Endothelial cell of umbilical vein (primary cell): ENCODE measurements around the gene RDM1. TPM values are rescaled to one million over a fixed set of nuclear protein-coding genes. Genes with fewer than 3 reads are reported as not detected.

Experiments used
- Bru-seq: library from RNA; stranded (reverse); fragments of 400-500 nt; gene quantifications from one replicate; lab custom pipeline; 2021; lab: Mats Ljungman, UMichigan
- BruChase-seq, 2 experiments: library from RNA; stranded (reverse); fragments of 400-500 nt; gene quantifications; one replicate each; lab custom pipeline; 2021; lab: Mats Ljungman, UMichigan
- BruUV-seq: library from RNA; stranded (reverse); fragments of 400-500 nt; replicated peaks from 2 replicates; lab custom pipeline; 2021; lab: Mats Ljungman, UMichigan
- CTCF ChIA-PET: fragments of 300-600, 350-600 bp; sonication (Branson Sonifier 250); formaldehyde crosslinking; loops from one replicate; lab custom pipeline; 2021; ENCODE audit warnings: antibody characterized with exemption, inconsistent platforms; lab: Charles Lee
- POLR2A ChIA-PET: fragments of 300-600, 350-600 bp; sonication (Branson Sonifier 250); formaldehyde crosslinking; loops from one replicate; lab custom pipeline; 2021; ENCODE audit warnings: antibody characterized with exemption, inconsistent platforms; lab: Charles Lee
- DNase-seq: peaks from one replicate; pipeline ENCODE4 v3.0.0-alpha.2; 2011; ENCODE audit warnings: low read depth, low spot score
- FAIRE-seq: peaks from 2 replicates; lab custom pipeline; 2011; peaks lifted over from hg19 to GRCh38; lab: Jason Lieb, UNC
- H2AFZ ChIP-seq: 2 replicates; pipeline ENCODE4 v1.6.0; 2012; ENCODE audit warnings: low read depth, low read length, control low read depth, inconsistent platforms
- H3K27ac ChIP-seq: 2 replicates; pipeline ENCODE4 v1.5.1; 2011; ENCODE audit warnings: low read depth, mild to moderate bottlenecking, control low read depth, low read length, moderate library complexity; ENCODE audit not compliant: insufficient read depth
- H3K27me3 ChIP-seq, 2 experiments: 2 replicates each; pipeline versions ENCODE4 v1.6.0 to v1.6.1; 2011; ENCODE audit warnings: low read length in 2 of 2, mixed read lengths in 1 of 2; ENCODE audit not compliant: control insufficient read depth in 2 of 2, insufficient read depth in 2 of 2
- H3K36me3 ChIP-seq, 2 experiments: 2 replicates in 1 of 2; 3 replicates in 1 of 2; pipeline ENCODE4 v1.5.1; 2011; ENCODE audit warnings: low read length in 2 of 2, mild to moderate bottlenecking in 1 of 2, moderate library complexity in 1 of 2; ENCODE audit not compliant: control insufficient read depth in 2 of 2, insufficient read depth in 2 of 2; ENCODE audit errors: extremely low read depth in 1 of 2
- H3K4me1 ChIP-seq: 3 replicates; pipeline ENCODE4 v1.5.1; 2011; ENCODE audit warnings: mild to moderate bottlenecking, low read length; ENCODE audit not compliant: control insufficient read depth, insufficient read depth; ENCODE audit errors: extremely low read depth
- H3K4me2 ChIP-seq: 2 replicates; pipeline ENCODE4 v1.6.1; 2011; ENCODE audit warnings: low read length, control low read depth, mixed read lengths; ENCODE audit not compliant: insufficient read depth
- H3K4me3 ChIP-seq, 3 experiments: fragments of 200-600 bp in 1 of 3; sonication (generic), shearing (Covaris generic) in 1 of 3; replicated peaks in 1 of 3; 2 replicates each; pipeline ENCODE4 v1.5.1; 2011 to 2016; ENCODE audit warnings: control low read depth in 3 of 3, low read length in 3 of 3, mild to moderate bottlenecking in 2 of 3, inconsistent platforms in 1 of 3, low read depth in 1 of 3, moderate library complexity in 1 of 3; ENCODE audit not compliant: insufficient read depth in 1 of 3
- H3K79me2 ChIP-seq: 2 replicates; pipeline ENCODE4 v1.6.0; 2012; ENCODE audit warnings: low read length, inconsistent platforms; ENCODE audit not compliant: control insufficient read depth, insufficient read depth
- H3K9ac ChIP-seq: replicated peaks from 2 replicates; pipeline ENCODE3; 2011; ENCODE audit warnings: low read length, control low read depth; ENCODE audit not compliant: insufficient read depth; ENCODE audit errors: extremely low read depth
- H3K9me1 ChIP-seq: replicated peaks from 3 replicates; pipeline ENCODE4 v1.6.0; 2011; ENCODE audit warnings: mild to moderate bottlenecking, low read length; ENCODE audit not compliant: control insufficient read depth, insufficient read depth; ENCODE audit errors: extremely low read depth
- H3K9me3 ChIP-seq: replicated peaks from 2 replicates; pipeline ENCODE4 v1.5.1; 2012; ENCODE audit warnings: low read length, inconsistent platforms; ENCODE audit not compliant: control insufficient read depth, insufficient read depth
- H4K20me1 ChIP-seq: replicated peaks from 2 replicates; pipeline ENCODE3; 2011; ENCODE audit warnings: mild to moderate bottlenecking, low read length; ENCODE audit not compliant: control insufficient read depth, insufficient read depth; ENCODE audit errors: extremely low read depth
- FOS ChIP-seq: IDR thresholded peaks from 2 replicates; pipeline ENCODE4 v1.6.1; 2011; ENCODE audit warnings: mild to moderate bottlenecking, low read length, moderate library complexity, borderline replicate concordance; ENCODE audit not compliant: insufficient read depth
- GATA2 ChIP-seq: IDR thresholded peaks from 2 replicates; pipeline ENCODE4 v1.7.0; 2011; ENCODE audit warnings: low read depth, mild to moderate bottlenecking, moderate library complexity, mixed read lengths, low read length; ENCODE audit not compliant: insufficient read length, insufficient read depth
- JUN ChIP-seq: IDR thresholded peaks from 2 replicates; pipeline ENCODE4 v1.6.1; 2011; ENCODE audit warnings: borderline replicate concordance, low read depth; ENCODE audit not compliant: insufficient read length, insufficient read depth
- MYC ChIP-seq: IDR thresholded peaks from one replicate; pipeline ENCODE4 v1.6.1; 2011; ENCODE audit warnings: mild to moderate bottlenecking, low read depth, low read length
- POLR2A ChIP-seq: IDR thresholded peaks from 2 replicates; pipeline ENCODE4 v1.6.1; 2012; ENCODE audit warnings: low read depth, mild to moderate bottlenecking, control low read depth, low read length
- POLR2AphosphoS5 ChIP-seq: IDR thresholded peaks from 2 replicates; pipeline ENCODE4 v1.6.1; 2012; ENCODE audit warnings: low read depth, mild to moderate bottlenecking, control low read depth, low read length, moderate library complexity; ENCODE audit not compliant: insufficient read depth
- dilution Hi-C: fragments of 300-500 bp; cut with MboI; formaldehyde crosslinking; loops from one replicate; pipeline ENCODE4 v1.15.0; 2019; ENCODE audit warnings: low sequenced_read_pairs; ENCODE audit not compliant: extremely low pct_ligation_motif_present
- intact Hi-C: fragments of 100-400 bp; cut with micrococcal nuclease; formaldehyde crosslinking; loops from one replicate; pipeline ENCODE4 v1.10.0; 2022
- long read RNA-seq: library from polyadenylated mRNA; stranded (forward); transcript quantifications from one replicate; pipeline ENCODE4 v2.0.0, GENCODE V29; 2021
- polyA minus RNA-seq, 3 experiments: library from RNA; depleted of rRNA, polyadenylated mRNA; stranded (reverse); fragments of >200 nt; gene quantifications; 1 replicate in 1 of 3; 2 replicates in 2 of 3; pipeline ENCODE4 v1.2.3, GENCODE V29; 2011
- polyA plus RNA-seq, 4 experiments: library from polyadenylated mRNA; depleted of rRNA in 3 of 4; stranded (reverse) in 3 of 4; unstranded in 1 of 4; fragments of >200 nt; gene quantifications; 2 replicates each; pipeline versions ENCODE4 v1.2.1 to v1.2.3, GENCODE V29; 2011 to 2012; ENCODE audit warnings: missing spikeins in 1 of 4
- total RNA-seq: library from RNA; stranded (reverse); gene quantifications from 2 replicates; pipeline ENCODE4 v1.2.3, GENCODE V29; 2021
- TF ChIP-seq, protein P1 (sequence below): IDR thresholded peaks from 2 replicates; pipeline ENCODE4 v1.6.1; 2011; ENCODE audit not compliant: insufficient read depth, insufficient read length
- TF ChIP-seq, protein P2 (sequence below), 2 donors: IDR thresholded peaks; 1 replicate in 1 of 2; 2 replicates in 1 of 2; pipeline ENCODE4 v1.5.1; 2011; ENCODE audit warnings: low read length in 2 of 2, mild to moderate bottlenecking in 2 of 2, moderate library complexity in 2 of 2, control low read depth in 1 of 2, inconsistent platforms in 1 of 2, low read depth in 1 of 2; ENCODE audit not compliant: insufficient read depth in 1 of 2; ENCODE audit errors: extremely low read depth in 1 of 2

Gene RDM1, protein sequence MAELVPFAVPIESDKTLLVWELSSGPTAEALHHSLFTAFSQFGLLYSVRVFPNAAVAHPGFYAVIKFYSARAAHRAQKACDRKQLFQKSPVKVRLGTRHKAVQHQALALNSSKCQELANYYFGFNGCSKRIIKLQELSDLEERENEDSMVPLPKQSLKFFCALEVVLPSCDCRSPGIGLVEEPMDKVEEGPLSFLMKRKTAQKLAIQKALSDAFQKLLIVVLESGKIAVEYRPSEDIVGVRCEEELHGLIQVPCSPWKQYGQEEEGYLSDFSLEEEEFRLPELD
- total RNA-seq, result 0.46 TPM in 1 of 2 replicates, not detected in the other
- polyA plus RNA-seq, result 0.12 and 0.21 TPM in 2 replicates
- 0.08 and 0.31 TPM in 2 replicates for polyA plus RNA-seq (2011; cell fraction: cytosol; rRNA removed)
- polyA plus RNA-seq (2011; cell fraction: nucleus; rRNA removed), result 0.09 and 0.55 TPM in 2 replicates
- polyA plus RNA-seq (2012), result not detected in 2 replicates
- 0.45 TPM in 1 of 2 replicates, not detected in the other for polyA minus RNA-seq
- 1.3 TPM for polyA minus RNA-seq (2011; cell fraction: cytosol; rRNA and poly(A)+ RNA removed)
- polyA minus RNA-seq (2011; cell fraction: nucleus; rRNA and poly(A)+ RNA removed), result not detected in 2 replicates
- Bru-seq, nascent RNA, result percentile 23 among the genes with signal in this experiment
- not detected for BruChase-seq, experiment 1, labeled RNA remaining after a 6-hour chase
- BruChase-seq, experiment 2, labeled RNA remaining after a 2-hour chase, result percentile 7 among the genes with signal in this experiment
- long read RNA-seq, result 0 reads

DNA sequence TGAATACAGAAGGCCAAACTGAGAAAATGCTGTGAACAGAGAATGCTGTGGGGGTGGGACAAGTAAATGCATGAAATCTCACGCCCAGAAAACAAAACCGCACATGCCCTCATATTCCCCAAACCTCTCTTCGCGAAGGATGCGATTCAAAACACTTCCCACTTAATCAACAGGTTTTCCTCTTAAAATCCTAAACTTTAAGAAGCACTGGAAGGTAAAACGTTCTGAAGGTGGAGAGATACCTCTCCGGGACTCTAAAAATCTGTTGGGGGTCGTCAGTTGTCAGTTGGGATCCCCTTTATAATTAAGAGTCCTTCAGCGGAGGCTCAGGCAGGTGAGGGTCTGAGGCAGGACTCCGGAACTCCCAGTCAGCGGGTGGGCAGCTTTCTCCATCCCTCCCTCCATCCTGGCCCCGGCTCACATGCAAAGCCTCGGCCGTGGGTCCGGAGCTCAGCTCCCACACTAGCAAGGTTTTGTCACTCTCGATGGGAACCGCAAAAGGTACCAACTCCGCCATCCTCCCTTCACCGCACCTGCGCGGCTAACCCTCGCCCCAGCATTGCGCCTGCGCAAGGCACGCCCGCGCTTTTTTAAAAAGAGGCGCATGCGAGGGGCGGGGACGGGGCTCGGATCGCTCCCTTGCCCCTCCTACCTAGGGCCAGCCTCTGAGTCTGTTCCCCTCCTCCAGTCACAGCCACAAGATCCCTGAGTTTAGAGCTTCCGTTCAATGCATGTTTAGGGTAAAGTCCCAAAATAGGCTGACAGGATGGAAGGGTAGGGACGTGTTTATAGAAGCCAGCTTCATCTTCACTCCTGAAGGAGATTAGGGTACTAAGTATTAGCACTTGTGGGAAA is at the start of gene RDM1:
Gene RDM1, minus strand, starts transcription at position 563 of the 855 bp plus-strand sequence. Its CDS starts 46 bp downstream, at position 517.
- no peak within 1 kb of the TSS for H3K27ac ChIP-seq
- no peak for TF ChIP-seq MYC
- TF ChIP-seq FOS, result no peak
- no peak for TF ChIP-seq POLR2A
- no peak for TF ChIP-seq POLR2AphosphoS5
- no peak for TF ChIP-seq GATA2
- TF ChIP-seq JUN, result no peak
- TF ChIP-seq, protein P1, sequence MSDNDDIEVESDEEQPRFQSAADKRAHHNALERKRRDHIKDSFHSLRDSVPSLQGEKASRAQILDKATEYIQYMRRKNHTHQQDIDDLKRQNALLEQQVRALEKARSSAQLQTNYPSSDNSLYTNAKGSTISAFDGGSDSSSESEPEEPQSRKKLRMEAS, result no peak
- TF ChIP-seq, protein P2, sequence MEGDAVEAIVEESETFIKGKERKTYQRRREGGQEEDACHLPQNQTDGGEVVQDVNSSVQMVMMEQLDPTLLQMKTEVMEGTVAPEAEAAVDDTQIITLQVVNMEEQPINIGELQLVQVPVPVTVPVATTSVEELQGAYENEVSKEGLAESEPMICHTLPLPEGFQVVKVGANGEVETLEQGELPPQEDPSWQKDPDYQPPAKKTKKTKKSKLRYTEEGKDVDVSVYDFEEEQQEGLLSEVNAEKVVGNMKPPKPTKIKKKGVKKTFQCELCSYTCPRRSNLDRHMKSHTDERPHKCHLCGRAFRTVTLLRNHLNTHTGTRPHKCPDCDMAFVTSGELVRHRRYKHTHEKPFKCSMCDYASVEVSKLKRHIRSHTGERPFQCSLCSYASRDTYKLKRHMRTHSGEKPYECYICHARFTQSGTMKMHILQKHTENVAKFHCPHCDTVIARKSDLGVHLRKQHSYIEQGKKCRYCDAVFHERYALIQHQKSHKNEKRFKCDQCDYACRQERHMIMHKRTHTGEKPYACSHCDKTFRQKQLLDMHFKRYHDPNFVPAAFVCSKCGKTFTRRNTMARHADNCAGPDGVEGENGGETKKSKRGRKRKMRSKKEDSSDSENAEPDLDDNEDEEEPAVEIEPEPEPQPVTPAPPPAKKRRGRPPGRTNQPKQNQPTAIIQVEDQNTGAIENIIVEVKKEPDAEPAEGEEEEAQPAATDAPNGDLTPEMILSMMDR (IDR thresholded peaks at IDR 0.05; ENCODE audit: extremely low read depth in 1 of 2, insufficient read depth in 1 of 2, low read depth in 1 of 2, low read length in 2 of 2), result no peak
- no peaks in the 10 kb centered on the region for H3K4me1 ChIP-seq
- no peaks in the 10 kb centered on the region for H3K36me3 ChIP-seq
- intact Hi-C loops, result no loop called here
- no peaks in the 10 kb centered on the region for H3K9me1 ChIP-seq
- H4K20me1 ChIP-seq, result no peaks in the 10 kb centered on the region
- H3K27me3 ChIP-seq, result peaks cover 0 to 3% of the 10 kb centered on the region in 2 experiments
- FAIRE-seq (no peak), DNase-seq (peak; percentile 21)
- POLR2A ChIA-PET, result no interaction called here
- peak within 1 kb of the TSS in 2 of 3 experiments; percentile 0 to 18 for H3K4me3 ChIP-seq
- dilution Hi-C loops, result no loop called here
- H2AFZ ChIP-seq, result peak within 1 kb of the TSS; percentile 24
- no peaks in the 10 kb centered on the region for H3K9me3 ChIP-seq
- no TSS peak for BruUV-seq
- peak within 1 kb of the TSS; percentile 5 for H3K4me2 ChIP-seq
- H3K9ac ChIP-seq, result no peak within 1 kb of the TSS
- no peaks in the 10 kb centered on the region for H3K79me2 ChIP-seq
- CTCF ChIA-PET, result interaction anchor here (1.2 kb wide), 1 partner anchor 12 kb away, joined by 3 read pairs; no protein-coding TSS in a partner anchor
